ENCODE results near the gene TYRO3. TPM values are rescaled to one million over a fixed set of nuclear protein-coding genes. Genes with fewer than 3 reads are reported as not detected.

TYRO3 gene
- total and polyA plus RNA-seq, 2 of the 13 experiments (the other 11 are each of a cell fraction or from before 2014, with no cell fraction given), result 24.0 to 43.6 TPM

- Histone ChIP-seq H3K27ac (ENCODE audit: extremely low read length, insufficient read depth, low read length) (no peak overlapping the region), H3K9ac (ENCODE audit: insufficient read depth, low read depth, low read length) (no peak overlapping the region), H3K9me3 (ENCODE audit: low read length) (no peaks in the 10 kb centered on the region), H2AFZ (ENCODE audit: low read length) (no peak overlapping the region), H3K27me3 (ENCODE audit: control insufficient read depth in 1 of 2, insufficient read depth in 2 of 2, low read length in 2 of 2) (no peaks in the 10 kb centered on the region), H3K36me3 (replicated peaks in 1 of 2; ENCODE audit: control insufficient read depth in 1 of 2, insufficient read depth in 2 of 2, low read length in 2 of 2) (peaks cover 4 to 6% of the 10 kb centered on the region in 2 experiments; a peak in 4 of 5 replicates), H3K4me2 (ENCODE audit: low read depth, low read length) (no peak overlapping the region), H3K79me2 (ENCODE audit: insufficient read depth, low read length) (no peaks in the 10 kb centered on the region), H3K4me3 (replicated peaks in 1 of 3; ENCODE audit: insufficient read depth in 1 of 3, low read depth in 2 of 3, low read length in 3 of 3) (no peak overlapping the region), H3K4me1 (ENCODE audit: insufficient read depth, low read length) (peaks cover 18% of the 10 kb centered on the region), H4K20me1 (ENCODE audit: insufficient read depth, low read length) (no peaks in the 10 kb centered on the region)
- ChIA-PET POLR2A (no interaction called here), CTCF (ENCODE audit: low intra/inter-chr PET ratio, low total read pairs) (no interaction called here)
- FAIRE-seq (no peak), DNase-seq (ENCODE audit: low spot score) (no peak), ATAC-seq (no peak)
- intact Hi-C loops (cut with micrococcal nuclease; ENCODE audit: unreplicated experiment), result no loop called here
- WGBS (ENCODE audit: low lambda C conversion rate), result 96% methylated on average over 9 of the region's 9 CpGs
- no TSS peak for BruUV-seq (replicated peaks)
- in situ Hi-C loops (cut with HindIII; ENCODE audit: extremely low pct_ligation_motif_present, low pct_unique_long_range_greater_than_20kb), result no loop called here
- no peak for TF ChIP-seq ZNF142 (CRISPR knock-in tag; IDR thresholded peaks at IDR 0.05)
- TF ChIP-seq THAP8 (CRISPR knock-in tag; IDR thresholded peaks at IDR 0.05; ENCODE audit: borderline replicate concordance), result no peak
- TF ChIP-seq ZNF781 (CRISPR knock-in tag; IDR thresholded peaks at IDR 0.05; ENCODE audit: borderline replicate concordance, not compliant biosample characterization), result no peak
- no peak for TF ChIP-seq ZNF335 (CRISPR knock-in tag; IDR thresholded peaks at IDR 0.05)
- TF ChIP-seq ZNF251 (CRISPR knock-in tag; IDR thresholded peaks at IDR 0.05), result no peak
- TF ChIP-seq MXD4 (CRISPR knock-in tag; IDR thresholded peaks at IDR 0.05), result no peak
- no peak for TF ChIP-seq SNAPC2 (CRISPR knock-in tag; IDR thresholded peaks at IDR 0.05)
- no peak for TF ChIP-seq ZSCAN20 (CRISPR knock-in tag; IDR thresholded peaks at IDR 0.05; ENCODE audit: borderline replicate concordance)
- no peak for TF ChIP-seq HOMEZ (CRISPR knock-in tag; IDR thresholded peaks at IDR 0.05; ENCODE audit: low read depth)
- TF ChIP-seq TBP (CRISPR knock-in tag; IDR thresholded peaks at IDR 0.05), result no peak
- no peak for TF ChIP-seq SIX1 (CRISPR knock-in tag; IDR thresholded peaks at IDR 0.05; ENCODE audit: borderline replicate concordance)
- no peak for TF ChIP-seq TRIM24 (CRISPR knock-in tag; IDR thresholded peaks at IDR 0.05)
- no peak for TF ChIP-seq HINFP (CRISPR knock-in tag; IDR thresholded peaks at IDR 0.05; ENCODE audit: low read depth)
- no peak for TF ChIP-seq ZFP41 (CRISPR knock-in tag; IDR thresholded peaks at IDR 0.05; ENCODE audit: borderline replicate concordance)
- no peak for TF ChIP-seq HNF4G (IDR thresholded peaks at IDR 0.05; ENCODE audit: borderline replicate concordance, low read depth, low read length)
- no peak for TF ChIP-seq HNF4G (CRISPR knock-in tag; IDR thresholded peaks at IDR 0.05; ENCODE audit: borderline replicate concordance, low read depth)
- no peak for TF ChIP-seq ZNF333 (CRISPR knock-in tag; IDR thresholded peaks at IDR 0.05; ENCODE audit: borderline replicate concordance)
These were observed 37.4 kb upstream of the TYRO3 start for GRCh38 chr15:41521614-41522013.

Data from HepG2 (cell line).